PC-3 (cell line): Measurements from ENCODE around the gene DPF3. TPM values are rescaled to one million over a fixed set of nuclear protein-coding genes. Genes with fewer than 3 reads are reported as not detected.

ENCODE experiments used
- ATAC-seq: fragments of 200-7000 bp; cut with Tn5 transposase; 2 replicates; pipeline ENCODE4 v1.9.1; 2020; ENCODE audit warnings: mild to moderate bottlenecking, moderate library complexity
- BruUV-seq: library from RNA; stranded (reverse); fragments of 400-500 nt; replicated peaks from 2 replicates; lab custom pipeline; 2021; lab: Mats Ljungman, UMichigan
- CTCF ChIA-PET: fragments of 300-600 bp; sonication (Branson Sonifier 250); formaldehyde crosslinking; loops from one replicate; lab custom pipeline; 2022; ENCODE audit warnings: antibody characterized with exemption; lab: Charles Lee
- POLR2A ChIA-PET: fragments of 300-600 bp; sonication (Branson Sonifier 250); formaldehyde crosslinking; loops from one replicate; lab custom pipeline; 2022; ENCODE audit warnings: antibody characterized with exemption; ENCODE audit not compliant: unreplicated experiment; lab: Charles Lee
- DNase-seq: peaks from one replicate; pipeline ENCODE4 v3.0.0-alpha.2; 2015
- H2AFZ ChIP-seq: fragments of 300-600 bp; sonication (generic); 2 replicates; pipeline ENCODE4 v1.6.0; 2016; ENCODE audit warnings: antibody characterized with exemption, low read length
- H3F3A ChIP-seq: fragments of 300-600 bp; sonication (generic); one replicate; pipeline ENCODE4 v1.6.0; 2017; ENCODE audit warnings: antibody characterized with exemption, low read length, control low read depth, mild to moderate bottlenecking; ENCODE audit not compliant: unreplicated experiment
- H3K27ac ChIP-seq: fragments of 300-600 bp; sonication (generic); 2 replicates; pipeline ENCODE4 v1.5.1; 2016; ENCODE audit warnings: mild to moderate bottlenecking, low read length
- H3K27me3 ChIP-seq: fragments of 300-600 bp; sonication (generic); 2 replicates; pipeline ENCODE4 v1.6.1; 2016; ENCODE audit warnings: low read length, mixed read lengths
- H3K36me3 ChIP-seq: fragments of 300-600 bp; sonication (generic); 2 replicates; pipeline ENCODE4 v1.6.1; 2016; ENCODE audit warnings: low read depth, mixed run types, low read length, mixed read lengths
- H3K4me1 ChIP-seq: fragments of 300-600 bp; sonication (generic); 2 replicates; pipeline ENCODE4 v1.5.1; 2016; ENCODE audit warnings: low read length; ENCODE audit not compliant: insufficient read depth
- H3K4me2 ChIP-seq: fragments of 300-600 bp; sonication (generic); 2 replicates; pipeline ENCODE4 v1.6.0; 2016; ENCODE audit warnings: low read length
- H3K4me3 ChIP-seq: fragments of 300-600 bp; sonication (generic); 2 replicates; pipeline ENCODE4 v1.5.1; 2016; ENCODE audit warnings: mild to moderate bottlenecking, low read length, mixed read lengths
- H3K79me2 ChIP-seq: fragments of 300-600 bp; sonication (generic); 2 replicates; pipeline ENCODE4 v1.6.1; 2017; ENCODE audit warnings: low read length, mixed read lengths
- H3K9ac ChIP-seq: fragments of 300-600 bp; sonication (generic); 2 replicates; pipeline ENCODE4 v1.6.0; 2016; ENCODE audit warnings: mild to moderate bottlenecking, low read length
- H3K9me2 ChIP-seq: fragments of 300-600 bp; sonication (generic); replicated peaks from 2 replicates; pipeline ENCODE4 v1.6.1; 2016; ENCODE audit warnings: mixed run types, low read length, mixed read lengths
- H3K9me3 ChIP-seq: fragments of 300-600 bp; sonication (generic); 2 replicates; pipeline ENCODE4 v1.6.1; 2016; ENCODE audit warnings: low read length, mixed read lengths
- H4K20me1 ChIP-seq: fragments of 300-600 bp; sonication (generic); 2 replicates; pipeline ENCODE4 v1.6.1; 2016; ENCODE audit warnings: low read length, mixed read lengths
- EZH2 ChIP-seq: fragments of 300-600 bp; sonication (generic); IDR thresholded peaks from one replicate; pipeline ENCODE4 v1.6.1; 2017; ENCODE audit warnings: antibody characterized with exemption, mild to moderate bottlenecking, low read length; ENCODE audit not compliant: unreplicated experiment
- EZH2phosphoT487 ChIP-seq: fragments of 300-600 bp; sonication (generic); IDR thresholded peaks from 2 replicates; pipeline ENCODE4 v1.6.1; 2018; ENCODE audit warnings: mild to moderate bottlenecking, antibody characterized with exemption, low read length, borderline replicate concordance
- intact Hi-C: fragments of 100-400 bp; cut with micrococcal nuclease; formaldehyde crosslinking; loops from 2 replicates; pipeline ENCODE4 v1.9.0; 2023
- total RNA-seq: library from RNA; depleted of rRNA; stranded (reverse); fragments of >200 nt; gene quantifications from 2 replicates; pipeline ENCODE4 v1.2.3, GENCODE V29; 2014
- TF ChIP-seq, protein P1 (sequence below): fragments of 300-600 bp; sonication (generic); conservative IDR thresholded peaks from 2 replicates; pipeline ENCODE4 v1.5.1; 2017; ENCODE audit warnings: antibody characterized with exemption, low read depth, mild to moderate bottlenecking, low read length

DPF3 gene
- total RNA-seq, 1 experiment from 2014 or later, result 16.6 TPM

DNA sequence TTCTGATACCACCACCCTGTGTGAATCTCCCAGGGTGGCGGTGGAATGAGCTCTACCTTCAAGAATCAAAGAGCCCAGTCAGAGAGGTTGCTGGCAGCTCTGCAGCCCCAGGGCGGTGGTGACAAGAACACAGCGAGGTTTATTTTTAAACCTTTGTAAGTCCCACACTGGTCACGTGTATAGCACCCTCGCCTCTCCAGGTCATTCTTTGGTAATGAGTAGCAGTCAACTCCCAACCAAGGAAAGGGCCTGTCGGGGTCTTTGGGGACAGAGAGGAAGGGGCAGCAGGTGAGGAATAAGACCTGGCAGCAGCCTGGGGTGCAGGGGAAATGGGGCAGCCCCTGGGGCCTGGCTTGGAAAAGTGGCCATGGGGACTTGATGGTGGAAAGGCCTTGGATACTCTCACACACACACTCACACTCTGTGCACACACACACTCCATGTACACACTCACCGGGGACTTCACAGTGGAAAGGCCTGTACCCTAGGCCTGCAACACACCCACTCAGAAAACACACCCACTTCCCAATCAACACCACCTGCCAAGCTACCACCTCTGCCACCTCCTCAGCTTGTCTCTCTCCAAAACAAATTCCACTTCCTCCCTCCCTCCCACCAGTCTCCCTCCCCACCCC lies 178.6 kb downstream of the DPF3 start:
- no peak overlapping the region for H3K9ac ChIP-seq
- no peak overlapping the region for H2AFZ ChIP-seq
- H3K4me3 ChIP-seq, result no peak overlapping the region
- no peaks in the 10 kb centered on the region for H4K20me1 ChIP-seq
- H3K27me3 ChIP-seq, result no peaks in the 10 kb centered on the region
- ChIA-PET CTCF (no interaction called here), POLR2A (no interaction called here)
- intact Hi-C loops, result no loop called here
- no peaks in the 10 kb centered on the region for H3K9me2 ChIP-seq
- H3K4me2 ChIP-seq, result no peak overlapping the region
- no peaks in the 10 kb centered on the region for H3K9me3 ChIP-seq
- DNase-seq, result no peak
- TF ChIP-seq, protein P1, sequence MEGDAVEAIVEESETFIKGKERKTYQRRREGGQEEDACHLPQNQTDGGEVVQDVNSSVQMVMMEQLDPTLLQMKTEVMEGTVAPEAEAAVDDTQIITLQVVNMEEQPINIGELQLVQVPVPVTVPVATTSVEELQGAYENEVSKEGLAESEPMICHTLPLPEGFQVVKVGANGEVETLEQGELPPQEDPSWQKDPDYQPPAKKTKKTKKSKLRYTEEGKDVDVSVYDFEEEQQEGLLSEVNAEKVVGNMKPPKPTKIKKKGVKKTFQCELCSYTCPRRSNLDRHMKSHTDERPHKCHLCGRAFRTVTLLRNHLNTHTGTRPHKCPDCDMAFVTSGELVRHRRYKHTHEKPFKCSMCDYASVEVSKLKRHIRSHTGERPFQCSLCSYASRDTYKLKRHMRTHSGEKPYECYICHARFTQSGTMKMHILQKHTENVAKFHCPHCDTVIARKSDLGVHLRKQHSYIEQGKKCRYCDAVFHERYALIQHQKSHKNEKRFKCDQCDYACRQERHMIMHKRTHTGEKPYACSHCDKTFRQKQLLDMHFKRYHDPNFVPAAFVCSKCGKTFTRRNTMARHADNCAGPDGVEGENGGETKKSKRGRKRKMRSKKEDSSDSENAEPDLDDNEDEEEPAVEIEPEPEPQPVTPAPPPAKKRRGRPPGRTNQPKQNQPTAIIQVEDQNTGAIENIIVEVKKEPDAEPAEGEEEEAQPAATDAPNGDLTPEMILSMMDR, result no peak
- TF ChIP-seq EZH2phosphoT487 (no peak), EZH2 (no peak)
- no TSS peak for BruUV-seq
- H3F3A ChIP-seq, result no peaks in the 10 kb centered on the region
- H3K36me3 ChIP-seq, result no peaks in the 10 kb centered on the region
- H3K27ac ChIP-seq, result no peak overlapping the region
- H3K4me1 ChIP-seq, result no peaks in the 10 kb centered on the region
- ATAC-seq, result no peak
- H3K79me2 ChIP-seq, result no peaks in the 10 kb centered on the region

DNA sequence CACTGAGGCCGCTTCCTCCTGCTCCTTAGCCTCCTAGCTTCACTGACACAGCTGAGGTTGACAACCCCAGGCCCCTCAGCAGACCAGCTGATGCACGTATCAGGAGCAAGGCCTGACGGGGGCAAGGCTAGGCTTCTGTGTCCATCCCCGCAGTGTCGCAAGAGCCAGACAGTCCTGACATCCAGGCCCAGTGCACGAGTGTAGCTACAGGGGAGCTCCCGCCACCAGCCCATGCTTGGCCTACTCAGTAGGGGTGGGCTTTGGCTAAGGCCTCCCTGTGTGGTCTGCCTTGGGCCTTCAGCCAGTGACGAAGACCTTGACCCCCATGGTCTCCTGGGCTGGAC lies 179.1 kb downstream of the DPF3 start:
- no peaks in the 10 kb centered on the region for H3K36me3 ChIP-seq
- H3K9ac ChIP-seq, result no peak overlapping the region
- no peaks in the 10 kb centered on the region for H3K9me3 ChIP-seq
- H3K4me2 ChIP-seq, result no peak overlapping the region
- ATAC-seq (no peak), DNase-seq (no peak)
- H3K79me2 ChIP-seq, result no peaks in the 10 kb centered on the region
- no peak for TF ChIP-seq EZH2
- no peaks in the 10 kb centered on the region for H3K9me2 ChIP-seq
- BruUV-seq, result no TSS peak
- H4K20me1 ChIP-seq, result no peaks in the 10 kb centered on the region
- CTCF ChIA-PET, result no interaction called here
- no peaks in the 10 kb centered on the region for H3K27me3 ChIP-seq
- H3K27ac ChIP-seq, result no peak overlapping the region
- H3K4me1 ChIP-seq, result 0 out of 2 replicates have a peak, but pooled peaks cover under 1% of the 10 kb centered on the region
- intact Hi-C loops, result no loop called here
- H3F3A ChIP-seq, result no peaks in the 10 kb centered on the region
- POLR2A ChIA-PET, result no interaction called here
- H3K4me3 ChIP-seq, result no peak overlapping the region
- no peak overlapping the region for H2AFZ ChIP-seq

DNA sequence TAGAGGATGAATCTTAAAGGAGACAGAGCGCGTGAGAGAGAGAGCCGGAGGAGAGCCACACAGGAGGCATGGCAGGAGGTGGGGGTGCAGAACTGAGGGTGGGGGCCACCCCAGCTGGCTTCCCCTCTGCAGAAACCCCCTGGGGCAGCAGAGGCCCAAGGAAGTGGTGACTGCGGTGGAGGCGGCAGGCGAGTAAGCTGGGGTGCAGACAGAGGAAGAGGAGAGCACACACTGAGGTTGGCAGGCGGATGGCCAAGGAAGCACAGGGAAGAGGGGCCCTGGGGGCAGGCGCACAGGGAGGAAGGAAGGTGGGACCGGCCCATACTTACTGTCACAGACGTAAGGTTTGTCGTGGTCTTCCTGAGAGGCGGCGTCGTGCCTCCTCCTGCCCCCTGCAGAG lies 179.8 kb downstream of the DPF3 start:
- Histone ChIP-seq H3K36me3 (no peaks in the 10 kb centered on the region), H3K4me3 (no peak overlapping the region), H3K27ac (no peak overlapping the region), H3K9me2 (no peaks in the 10 kb centered on the region), H3K79me2 (no peaks in the 10 kb centered on the region), H2AFZ (no peak overlapping the region), H3K9ac (no peak overlapping the region), H4K20me1 (no peaks in the 10 kb centered on the region), H3K4me2 (no peak overlapping the region), H3K9me3 (no peaks in the 10 kb centered on the region), H3F3A (no peaks in the 10 kb centered on the region), H3K4me1 (peaks cover 8% of the 10 kb centered on the region), H3K27me3 (no peaks in the 10 kb centered on the region)
- DNase-seq (no peak), ATAC-seq (no peak)
- TF ChIP-seq, protein P1, result no peak
- TF ChIP-seq EZH2phosphoT487 (no peak), EZH2 (no peak)
- ChIA-PET CTCF (no interaction called here), POLR2A (no interaction called here)
- intact Hi-C loops, result no loop called here
- no TSS peak for BruUV-seq
